NT2/D1 (cell line): ENCODE results near the gene BSND.

Experiments used
- DNase-seq: peaks from one replicate; pipeline ENCODE4 v3.0.0-alpha.2; 2011; ENCODE audit warnings: low read depth, low spot score
- H3K27me3 ChIP-seq: 2 replicates; pipeline ENCODE4 v1.6.0; 2011; ENCODE audit warnings: mild to moderate bottlenecking; ENCODE audit not compliant: insufficient read length, insufficient read depth
- H3K36me3 ChIP-seq: 2 replicates; pipeline ENCODE4 v1.6.1; 2011; ENCODE audit warnings: mild to moderate bottlenecking, low read length, mixed read lengths; ENCODE audit not compliant: insufficient read depth, insufficient read length
- H3K4me1 ChIP-seq: 2 replicates; pipeline ENCODE4 v1.5.1; 2011; ENCODE audit not compliant: insufficient read depth, insufficient read length
- H3K4me3 ChIP-seq: 2 replicates; pipeline ENCODE4 v1.5.1; 2011; ENCODE audit warnings: low read depth; ENCODE audit not compliant: insufficient read length
- H3K9ac ChIP-seq: 2 replicates; pipeline ENCODE4 v1.6.0; 2011; ENCODE audit warnings: low read depth; ENCODE audit not compliant: insufficient read length
- H3K9me3 ChIP-seq: 2 replicates; pipeline ENCODE4 v1.5.1; 2011; ENCODE audit warnings: mild to moderate bottlenecking, low read length; ENCODE audit not compliant: insufficient read depth
- SUZ12 ChIP-seq: IDR thresholded peaks from 2 replicates; pipeline ENCODE4 v1.6.1; 2011; ENCODE audit not compliant: insufficient read length, insufficient read depth; ENCODE audit errors: extremely low read depth
- YY1 ChIP-seq: IDR thresholded peaks from 2 replicates; pipeline ENCODE4 v1.6.1; 2011; ENCODE audit not compliant: insufficient read length, insufficient read depth
- ZNF274 ChIP-seq: IDR thresholded peaks from 2 replicates; pipeline ENCODE4 v1.6.1; 2011; ENCODE audit warnings: mild to moderate bottlenecking, low read depth, low read length

The BSND gene

DNA sequence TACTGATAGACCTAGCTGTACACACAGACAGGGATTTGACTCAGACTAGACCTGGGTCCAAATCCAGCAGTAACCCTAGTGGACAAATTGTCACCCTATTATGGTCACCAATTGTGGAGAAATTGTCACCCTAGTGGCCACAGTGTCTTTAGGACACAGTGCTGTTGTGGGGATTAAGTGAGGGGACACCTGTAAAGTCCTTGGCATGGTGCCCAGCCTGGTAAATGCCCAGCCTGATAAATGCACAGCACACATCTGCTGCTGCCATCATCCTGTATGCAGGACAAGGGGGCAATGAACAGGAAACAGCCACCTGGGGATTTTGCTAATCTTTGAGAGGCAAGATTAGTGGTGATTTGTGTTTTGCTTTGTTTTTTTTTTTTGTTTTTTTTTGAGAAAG is 16.0 kb upstream of the BSND start:
- no peak for DNase-seq
- TF ChIP-seq ZNF274 (no peak), YY1 (no peak), SUZ12 (no peak)
- no peaks in the 10 kb centered on the region for H3K36me3 ChIP-seq
- H3K9ac ChIP-seq: no peak overlapping the region
- H3K4me1 ChIP-seq: peaks cover 27% of the 10 kb centered on the region
- peaks cover 39% of the 10 kb centered on the region for H3K27me3 ChIP-seq
- no peak overlapping the region for H3K4me3 ChIP-seq
- H3K9me3 ChIP-seq: no peaks in the 10 kb centered on the region

DNA sequence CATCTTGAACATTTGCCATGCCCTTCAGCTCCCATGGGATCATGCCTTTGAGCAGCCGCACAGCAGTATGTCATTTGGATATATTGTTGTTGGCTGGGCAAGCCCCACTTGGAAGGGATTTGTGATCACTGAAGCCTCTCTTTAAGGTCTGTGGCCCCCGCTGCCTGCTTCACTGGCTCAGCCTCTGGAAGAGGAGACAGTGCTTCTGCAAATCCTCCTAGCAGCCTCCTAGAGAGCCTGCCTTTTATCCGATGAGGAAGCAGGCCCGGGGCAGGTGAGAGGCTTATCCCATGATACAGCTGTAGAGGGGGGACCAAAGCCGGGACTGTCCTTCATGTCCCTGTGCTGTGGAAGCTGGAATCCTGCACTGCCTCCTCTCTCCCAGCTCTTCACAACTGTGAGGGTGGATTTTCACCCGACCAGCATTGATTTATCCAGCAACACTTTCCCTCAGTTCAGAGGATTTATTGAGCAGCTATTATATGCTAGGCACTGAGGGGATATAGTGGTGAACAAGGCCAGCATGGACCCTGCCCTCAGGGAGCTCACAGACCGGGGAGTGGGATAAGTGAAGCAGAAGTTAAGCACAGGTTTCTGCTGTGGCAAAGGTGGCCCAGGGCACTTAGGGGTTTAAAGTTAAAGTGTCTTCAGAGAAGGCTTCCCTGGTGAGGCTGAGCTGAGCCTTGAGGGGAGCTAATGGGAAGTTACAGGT is 14.4 kb upstream of the BSND start:
- Histone ChIP-seq H3K4me3 (no peak overlapping the region), H3K4me1 (peaks cover 22% of the 10 kb centered on the region)
- DNase-seq: no peak

GRCh38 chr1:54985556-54985955 is 13.2 kb upstream of the BSND start:
- H3K9me3 ChIP-seq: no peaks in the 10 kb centered on the region
- no peak for TF ChIP-seq YY1
- TF ChIP-seq ZNF274: no peak
- no peak for TF ChIP-seq SUZ12
- peaks cover 24% of the 10 kb centered on the region for H3K4me1 ChIP-seq
- no peak for DNase-seq
- no peaks in the 10 kb centered on the region for H3K36me3 ChIP-seq
- no peak overlapping the region for H3K9ac ChIP-seq
- peaks cover 19% of the 10 kb centered on the region for H3K27me3 ChIP-seq
- no peak overlapping the region for H3K4me3 ChIP-seq

More for the DNA sequence above, 14.4 kb upstream of the BSND start:
- peaks cover 31% of the 10 kb centered on the region for H3K27me3 ChIP-seq
- H3K36me3 ChIP-seq: no peaks in the 10 kb centered on the region
- H3K9ac ChIP-seq: no peak overlapping the region
- H3K9me3 ChIP-seq: no peaks in the 10 kb centered on the region
- no peak for TF ChIP-seq ZNF274
- TF ChIP-seq SUZ12: no peak
- no peak for TF ChIP-seq YY1

DNA sequence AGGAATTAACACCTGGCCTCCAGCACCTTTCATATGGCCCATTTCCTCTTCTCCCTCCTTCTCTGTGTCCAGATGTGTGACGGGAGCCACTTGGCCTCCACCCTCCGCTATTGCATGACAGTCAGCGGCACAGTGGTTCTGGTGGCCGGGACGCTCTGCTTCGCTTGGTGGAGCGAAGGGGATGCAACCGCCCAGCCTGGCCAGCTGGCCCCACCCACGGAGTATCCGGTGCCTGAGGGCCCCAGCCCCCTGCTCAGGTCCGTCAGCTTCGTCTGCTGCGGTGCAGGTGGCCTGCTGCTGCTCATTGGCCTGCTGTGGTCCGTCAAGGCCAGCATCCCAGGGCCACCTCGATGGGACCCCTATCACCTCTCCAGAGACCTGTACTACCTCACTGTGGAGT is 12.7 kb upstream of the BSND start:
- Histone ChIP-seq H3K9ac (no peak overlapping the region), H3K9me3 (no peaks in the 10 kb centered on the region), H3K36me3 (no peaks in the 10 kb centered on the region), H3K4me3 (no peak overlapping the region), H3K4me1 (peaks cover 24% of the 10 kb centered on the region), H3K27me3 (peaks cover 14% of the 10 kb centered on the region)
- TF ChIP-seq YY1 (no peak), ZNF274 (no peak), SUZ12 (no peak)
- no peak for DNase-seq

DNA sequence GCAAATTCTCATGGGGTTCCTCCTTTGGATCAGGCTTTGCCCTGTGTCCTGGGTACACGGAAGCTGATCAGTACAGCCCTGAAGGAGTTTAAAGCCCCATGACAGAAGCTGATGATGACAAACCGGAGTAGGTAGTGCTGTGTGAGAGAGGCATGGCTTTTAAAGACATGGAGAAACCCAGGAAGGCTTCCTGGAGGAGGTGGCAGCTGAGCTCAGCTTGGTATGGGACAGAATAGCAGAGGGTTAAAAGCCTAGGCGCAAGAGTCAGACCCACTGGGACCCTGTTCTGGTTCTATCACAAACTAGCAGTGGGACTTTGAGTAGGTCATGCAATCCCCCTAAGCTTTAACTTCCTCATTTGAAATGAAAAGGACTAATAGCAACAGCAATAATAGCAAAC is 12.2 kb upstream of the BSND start:
- H3K9ac ChIP-seq: no peak overlapping the region

GRCh38 chr1:54987427-54987826 is 11.3 kb upstream of the BSND start:
- Histone ChIP-seq H3K36me3 (no peaks in the 10 kb centered on the region), H3K9ac (no peak overlapping the region), H3K27me3 (peaks cover under 1% of the 10 kb centered on the region), H3K9me3 (no peaks in the 10 kb centered on the region), H3K4me1 (peaks cover 24% of the 10 kb centered on the region), H3K4me3 (no peak overlapping the region)
- no peak for DNase-seq
- TF ChIP-seq SUZ12 (no peak), YY1 (no peak)

More for the DNA sequence above, 12.2 kb upstream of the BSND start:
- Histone ChIP-seq H3K36me3 (no peaks in the 10 kb centered on the region), H3K27me3 (peaks cover 9% of the 10 kb centered on the region), H3K4me1 (peaks cover 24% of the 10 kb centered on the region), H3K4me3 (no peak overlapping the region), H3K9me3 (no peaks in the 10 kb centered on the region)
- DNase-seq: no peak
- TF ChIP-seq SUZ12 (no peak), ZNF274 (no peak), YY1 (no peak)

GRCh38 chr1:54987919-54988705 is 10.6 kb upstream of the BSND start:
- no peak overlapping the region for H3K4me3 ChIP-seq
- H3K9ac ChIP-seq: no peak overlapping the region
- H3K4me1 ChIP-seq: peaks cover 24% of the 10 kb centered on the region
- TF ChIP-seq SUZ12 (no peak), ZNF274 (no peak), YY1 (no peak)
- DNase-seq: no peak
- H3K9me3 ChIP-seq: no peaks in the 10 kb centered on the region
- no peaks in the 10 kb centered on the region for H3K36me3 ChIP-seq
- H3K27me3 ChIP-seq: no peaks in the 10 kb centered on the region
